PFSK-1 (cell line): ENCODE measurements around the gene NOLC1.

Experiments
- FOXP2 ChIP-seq: optimal IDR thresholded peaks from 2 replicates; pipeline ENCODE3; 2011; ENCODE audit warnings: borderline replicate concordance, control low read depth, inconsistent platforms; ENCODE audit not compliant: insufficient read depth; ENCODE audit errors: extremely low read length, extremely low read depth
- POLR2AphosphoS5 ChIP-seq: IDR thresholded peaks from 2 replicates; pipeline ENCODE4 v1.6.1; 2012; ENCODE audit warnings: low read depth, mild to moderate bottlenecking, control low read depth, low read length, moderate library complexity
- SIN3A ChIP-seq: IDR thresholded peaks from 2 replicates; pipeline ENCODE4 v1.6.1; 2012; ENCODE audit warnings: mild to moderate bottlenecking, low read length, moderate library complexity, borderline replicate concordance; ENCODE audit not compliant: insufficient read depth
- TAF1 ChIP-seq: IDR thresholded peaks from 2 replicates; pipeline ENCODE4 v1.6.1; 2012; ENCODE audit warnings: low read length, control low read depth, borderline replicate concordance; ENCODE audit not compliant: insufficient read depth

- no peak for TF ChIP-seq FOXP2
- TF ChIP-seq TAF1, result no peak
- no peak for TF ChIP-seq POLR2AphosphoS5
- TF ChIP-seq SIN3A, result no peak
Observed at GRCh38 chr10:102170602-102171001, 18.4 kb downstream of the NOLC1 start.
